ENCODE data around the gene GAPDH.

GAPDH gene

DNA sequence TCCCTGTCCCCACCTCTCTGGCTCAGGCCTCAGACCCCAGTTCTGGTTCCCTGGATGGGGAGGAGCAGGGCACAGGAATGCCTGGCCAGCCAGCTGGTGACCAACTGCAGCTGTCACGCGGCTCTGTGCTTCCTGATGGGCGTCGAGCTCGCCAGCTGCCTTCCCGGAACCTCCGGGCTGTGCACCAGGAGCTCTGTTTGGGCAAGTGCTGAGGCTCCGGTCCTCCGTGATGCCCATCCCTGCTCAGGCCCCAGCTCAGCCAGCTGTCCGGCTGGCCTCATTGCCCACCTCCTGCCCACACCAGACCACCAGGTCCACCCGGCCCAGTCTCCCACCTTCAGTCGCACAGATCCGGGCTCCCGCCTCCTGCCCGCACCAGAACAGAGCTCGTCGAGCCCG lies 16.7 kb downstream of the GAPDH start:
- no peaks in the 10 kb centered on the region for H3K27me3 ChIP-seq (ENCODE audit: control insufficient read depth, low read length)
- no peaks in the 10 kb centered on the region for H3F3A ChIP-seq (ENCODE audit: control insufficient read depth, insufficient read depth)
- no peaks in the 10 kb centered on the region for H3K9me3 ChIP-seq (ENCODE audit: control insufficient read depth, insufficient read depth, low read length)
- H3K79me2 ChIP-seq (ENCODE audit: control insufficient read depth, low read length): peaks cover 59% of the 10 kb centered on the region
- no peak overlapping the region for H3K4me2 ChIP-seq (ENCODE audit: low read length)
- 0 out of 2 replicates have a peak, but pooled peaks cover 3% of the 10 kb centered on the region for H4K20me1 ChIP-seq (ENCODE audit: control insufficient read depth, insufficient read depth, low read depth, low read length)
- TF ChIP-seq, protein P1, sequence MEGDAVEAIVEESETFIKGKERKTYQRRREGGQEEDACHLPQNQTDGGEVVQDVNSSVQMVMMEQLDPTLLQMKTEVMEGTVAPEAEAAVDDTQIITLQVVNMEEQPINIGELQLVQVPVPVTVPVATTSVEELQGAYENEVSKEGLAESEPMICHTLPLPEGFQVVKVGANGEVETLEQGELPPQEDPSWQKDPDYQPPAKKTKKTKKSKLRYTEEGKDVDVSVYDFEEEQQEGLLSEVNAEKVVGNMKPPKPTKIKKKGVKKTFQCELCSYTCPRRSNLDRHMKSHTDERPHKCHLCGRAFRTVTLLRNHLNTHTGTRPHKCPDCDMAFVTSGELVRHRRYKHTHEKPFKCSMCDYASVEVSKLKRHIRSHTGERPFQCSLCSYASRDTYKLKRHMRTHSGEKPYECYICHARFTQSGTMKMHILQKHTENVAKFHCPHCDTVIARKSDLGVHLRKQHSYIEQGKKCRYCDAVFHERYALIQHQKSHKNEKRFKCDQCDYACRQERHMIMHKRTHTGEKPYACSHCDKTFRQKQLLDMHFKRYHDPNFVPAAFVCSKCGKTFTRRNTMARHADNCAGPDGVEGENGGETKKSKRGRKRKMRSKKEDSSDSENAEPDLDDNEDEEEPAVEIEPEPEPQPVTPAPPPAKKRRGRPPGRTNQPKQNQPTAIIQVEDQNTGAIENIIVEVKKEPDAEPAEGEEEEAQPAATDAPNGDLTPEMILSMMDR (IDR thresholded peaks at IDR 0.05; ENCODE audit: low read depth, low read length, poor library complexity, severe bottlenecking): no peak
- TF ChIP-seq EZH2phosphoT487 (IDR thresholded peaks at IDR 0.05; ENCODE audit: borderline replicate concordance, low read length): no peak
- H3K9me2 ChIP-seq (replicated peaks; ENCODE audit: control insufficient read depth, low read length): no peaks in the 10 kb centered on the region
- peaks cover 78% of the 10 kb centered on the region for H3K36me3 ChIP-seq (ENCODE audit: control insufficient read depth, low read length)
- H3K4me1 ChIP-seq (ENCODE audit: control insufficient read depth, low read length): peaks cover 16% of the 10 kb centered on the region
- no peak overlapping the region for H3K27ac ChIP-seq (ENCODE audit: low read depth, low read length)
- no peak overlapping the region for H3K4me3 ChIP-seq (ENCODE audit: low read length)

DNA sequence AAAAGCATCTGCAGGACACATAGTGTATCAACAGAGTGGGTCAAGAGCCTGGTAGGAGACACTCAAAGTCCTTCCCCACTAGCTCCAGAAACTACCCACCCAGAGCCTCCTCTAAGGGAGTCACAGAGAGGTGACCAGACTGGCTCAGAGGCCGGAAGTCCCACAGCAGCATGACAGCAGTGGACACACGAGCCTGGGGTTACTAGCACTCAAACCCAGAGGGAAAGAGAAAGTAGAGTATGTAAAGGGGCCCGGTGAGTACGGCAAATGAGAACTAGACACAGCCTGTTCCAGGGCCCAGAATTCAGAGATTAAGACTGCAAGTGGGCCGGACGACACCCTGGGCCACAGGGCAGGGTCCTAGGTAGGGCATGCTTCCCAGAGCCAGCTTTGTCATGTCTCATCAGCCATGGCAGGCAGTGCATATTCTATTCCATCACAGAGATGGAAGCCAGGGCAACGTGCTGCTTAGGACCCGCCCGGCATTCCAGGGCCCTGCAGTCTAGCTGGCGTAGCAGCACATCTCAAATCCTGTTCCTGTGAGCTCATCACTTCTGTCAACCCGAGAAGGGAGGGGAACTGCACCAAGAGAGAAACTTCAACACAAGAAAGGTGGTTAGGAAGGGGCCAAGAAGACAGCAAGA lies 17.3 kb downstream of the GAPDH start:
- Histone ChIP-seq H4K20me1 (ENCODE audit: control insufficient read depth, insufficient read depth, low read depth, low read length) (0 out of 2 replicates have a peak, but pooled peaks cover 3% of the 10 kb centered on the region), H3K27me3 (ENCODE audit: control insufficient read depth, low read length) (no peaks in the 10 kb centered on the region), H3K79me2 (ENCODE audit: control insufficient read depth, low read length) (peaks cover 61% of the 10 kb centered on the region), H3K27ac (ENCODE audit: low read depth, low read length) (no peak overlapping the region), H3K4me3 (ENCODE audit: low read length) (no peak overlapping the region), H3K4me2 (ENCODE audit: low read length) (no peak overlapping the region), H3F3A (ENCODE audit: control insufficient read depth, insufficient read depth) (peaks cover 2% of the 10 kb centered on the region; the same call in 1 of the 2 replicates), H3K36me3 (ENCODE audit: control insufficient read depth, low read length) (peaks cover 79% of the 10 kb centered on the region), H3K9me2 (replicated peaks; ENCODE audit: control insufficient read depth, low read length) (no peaks in the 10 kb centered on the region), H3K9me3 (ENCODE audit: control insufficient read depth, insufficient read depth, low read length) (no peaks in the 10 kb centered on the region), H3K4me1 (ENCODE audit: control insufficient read depth, low read length) (peaks cover 20% of the 10 kb centered on the region)
- TF ChIP-seq, protein P1 (IDR thresholded peaks at IDR 0.05; ENCODE audit: low read depth, low read length, poor library complexity, severe bottlenecking): no peak
- no peak for TF ChIP-seq EZH2phosphoT487 (IDR thresholded peaks at IDR 0.05; ENCODE audit: borderline replicate concordance, low read length)

DNA sequence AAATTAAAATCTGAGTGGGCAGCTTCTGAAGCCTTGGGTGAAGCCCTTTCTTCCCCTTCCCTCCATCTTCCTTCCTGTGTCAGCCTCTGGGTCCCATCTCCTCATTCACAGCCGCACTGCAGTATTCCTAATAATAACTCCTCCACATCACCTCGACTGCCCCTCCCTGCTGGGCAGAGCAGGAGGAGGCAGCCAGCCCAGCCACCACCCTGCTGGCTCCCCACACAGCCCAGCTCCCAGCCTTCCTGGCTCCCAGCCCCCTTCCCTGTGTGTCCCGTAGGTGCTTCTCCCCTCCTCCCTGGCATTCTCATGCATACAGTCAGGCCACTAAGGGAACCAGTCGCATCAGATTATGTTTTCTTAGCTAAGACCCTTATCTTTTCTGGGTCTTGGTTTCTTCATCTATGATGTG lies 17.8 kb downstream of the GAPDH start:
- no peaks in the 10 kb centered on the region for H3K9me2 ChIP-seq (replicated peaks; ENCODE audit: control insufficient read depth, low read length)
- H3K27ac ChIP-seq (ENCODE audit: low read depth, low read length): no peak overlapping the region
- H3K79me2 ChIP-seq (ENCODE audit: control insufficient read depth, low read length): peaks cover 66% of the 10 kb centered on the region
- peaks cover 23% of the 10 kb centered on the region for H3K4me1 ChIP-seq (ENCODE audit: control insufficient read depth, low read length)
- H3K36me3 ChIP-seq (ENCODE audit: control insufficient read depth, low read length): peaks cover 79% of the 10 kb centered on the region
- H3K4me2 ChIP-seq (ENCODE audit: low read length): no peak overlapping the region
- no peaks in the 10 kb centered on the region for H3K27me3 ChIP-seq (ENCODE audit: control insufficient read depth, low read length)
- 0 out of 2 replicates have a peak, but pooled peaks cover 3% of the 10 kb centered on the region for H4K20me1 ChIP-seq (ENCODE audit: control insufficient read depth, insufficient read depth, low read depth, low read length)
- TF ChIP-seq EZH2phosphoT487 (IDR thresholded peaks at IDR 0.05; ENCODE audit: borderline replicate concordance, low read length): no peak
- TF ChIP-seq, protein P1 (IDR thresholded peaks at IDR 0.05; ENCODE audit: low read depth, low read length, poor library complexity, severe bottlenecking): no peak
- peaks cover 5% of the 10 kb centered on the region; the same call in 1 of the 2 replicates for H3F3A ChIP-seq (ENCODE audit: control insufficient read depth, insufficient read depth)
- no peaks in the 10 kb centered on the region for H3K9me3 ChIP-seq (ENCODE audit: control insufficient read depth, insufficient read depth, low read length)
- H3K4me3 ChIP-seq (ENCODE audit: low read length): no peak overlapping the region

All from DOHH2 (cell line).